ENCODE results near the gene KATNB1. TPM values are rescaled to one million over a fixed set of nuclear protein-coding genes. Genes with fewer than 3 reads are reported as not detected.

The KATNB1 gene
- total and polyA plus RNA-seq, 2 of the 8 experiments (the other 6 are each of a cell fraction or from before 2014, with no cell fraction given) = 50.2 to 60.4 TPM

- no peak overlapping the region for H4K5ac ChIP-seq (ENCODE audit: insufficient read length, low read depth, low read length)
- no peak overlapping the region for H3K23ac ChIP-seq (ENCODE audit: insufficient read length)
- TF ChIP-seq TAF7 (optimal IDR thresholded peaks at IDR 0.05; ENCODE audit: borderline replicate concordance, low read depth, low read length) = no peak
- TF ChIP-seq TAF1 (IDR thresholded peaks at IDR 0.05; ENCODE audit: low read depth, low read length) = no peak
- TF ChIP-seq FOSL1 (IDR thresholded peaks at IDR 0.05; ENCODE audit: insufficient read depth, low read depth, low read length) = no peak
- no peak for TF ChIP-seq BRCA1 (IDR thresholded peaks at IDR 0.05; ENCODE audit: low read depth, low read length)
- ChIA-PET CTCF (ENCODE audit: partially characterized antibody) (interaction anchor here (1.2 to 1.6 kb wide), 4 partner anchors 11 to 171 kb away, joined by 3 to 6 read pairs (median 4); no protein-coding TSS in a partner anchor), POLR2A (ENCODE audit: partially characterized antibody) (interaction anchor here (1.5 to 2.0 kb wide), 2 partner anchors 7 to 16 kb away, joined by 3 to 5 read pairs; no protein-coding TSS in a partner anchor)
- peaks cover 0 to 12% (median 7%) of the 10 kb centered on the region in 4 experiments; a peak in 6 of 8 replicates for H3K36me3 ChIP-seq (ENCODE audit: control insufficient read depth in 2 of 4, insufficient read depth in 4 of 4, low read length in 3 of 4)
- no peak overlapping the region for H2BK20ac ChIP-seq (ENCODE audit: low read length)
- H2BK5ac ChIP-seq (ENCODE audit: low read depth, low read length) = no peak overlapping the region
- H2BK15ac ChIP-seq (ENCODE audit: low read length) = no peak overlapping the region
- H3K79me1 ChIP-seq (ENCODE audit: low read depth, low read length) = no peaks in the 10 kb centered on the region
- no peak overlapping the region for H2BK120ac ChIP-seq (replicated peaks; ENCODE audit: low read depth, low read length)
- H3K4me3 ChIP-seq (ENCODE audit: extremely low read depth in 1 of 4, insufficient read depth in 2 of 4, low read depth in 3 of 4, low read length in 4 of 4) = no peak overlapping the region
- no peaks in the 10 kb centered on the region for H3K27me3 ChIP-seq (replicated peaks in 1 of 4; ENCODE audit: control insufficient read depth in 3 of 4, extremely low read depth in 1 of 4, insufficient read depth in 3 of 4, low read length in 3 of 4)
- no peak overlapping the region; the same call in 1 of the 2 replicates for H4K8ac ChIP-seq (ENCODE audit: extremely low read depth, insufficient read depth, low read length)
- no peak overlapping the region for H3K18ac ChIP-seq (ENCODE audit: extremely low read depth, low read length)
- no peak overlapping the region for H3K14ac ChIP-seq (ENCODE audit: insufficient read length)
- H2AFZ ChIP-seq (ENCODE audit: low read length) = no peak overlapping the region
- H2AK5ac ChIP-seq (ENCODE audit: low read depth, low read length) = no peak overlapping the region
- FAIRE-seq (no peak), DNase-seq (ENCODE audit: low read depth in 1 of 2, low spot score in 2 of 2) (peak in 1 of 2 experiments; percentile 41)
- no peaks in the 10 kb centered on the region for H3K23me2 ChIP-seq (ENCODE audit: low read depth, low read length)
- H3K27ac ChIP-seq (ENCODE audit: low read depth, low read length) = no peak overlapping the region
- no peaks in the 10 kb centered on the region for H3K79me2 ChIP-seq (ENCODE audit: control insufficient read depth in 1 of 2, insufficient read depth in 2 of 2, low read length in 2 of 2)
- H3K56ac ChIP-seq (replicated peaks; ENCODE audit: insufficient read length, low read depth, low read length) = no peak overlapping the region
- H3K4me1 ChIP-seq (replicated peaks in 1 of 4; ENCODE audit: control insufficient read depth in 3 of 4, insufficient read depth in 4 of 4, low read length in 3 of 4) = 0 out of 7 replicates have a peak, but pooled peaks cover 0 to 6% (median 0%) of the 10 kb centered on the region in 4 experiments
- H2BK12ac ChIP-seq (ENCODE audit: low read depth, low read length) = no peak overlapping the region
- no peak overlapping the region for H3K4me2 ChIP-seq (ENCODE audit: insufficient read depth in 1 of 2, low read depth in 2 of 2, low read length in 2 of 2)
- H4K20me1 ChIP-seq (replicated peaks in 1 of 2; ENCODE audit: control insufficient read depth in 1 of 2, insufficient read depth in 2 of 2, low read length in 2 of 2) = peaks cover 4 to 7% of the 10 kb centered on the region in 2 experiments
- no peak overlapping the region for H3K4ac ChIP-seq (replicated peaks; ENCODE audit: insufficient read length, low read depth, low read length)
- H3K9me3 ChIP-seq (ENCODE audit: insufficient read depth in 2 of 2, low read depth in 1 of 2, low read length in 1 of 2) = no peaks in the 10 kb centered on the region
- 89% methylated on average over 34 of the region's 44 CpGs; no CpG with 5 or more reads in 1 of the 2 experiments for WGBS, 2 experiments (ENCODE audit: extremely low coverage in 1 of 2, insufficient coverage in 1 of 2, insufficient read length in 1 of 2, insufficient replicate concordance in 2 of 2, low coverage in 1 of 2, low lambda C conversion rate in 2 of 2, missing lambda C conversion rate in 1 of 2)
- no peak overlapping the region for H3K9ac ChIP-seq (replicated peaks in 1 of 4; ENCODE audit: extremely low read depth in 1 of 4, low read depth in 3 of 4, low read length in 3 of 4)
- no peak overlapping the region for H4K91ac ChIP-seq (replicated peaks; ENCODE audit: insufficient read length, low read length)
Measured at GRCh38 chr16:57752581-57753447, 17.2 kb downstream of the KATNB1 start.

Data from H1 (cell line).